ENCODE measurements around the gene IFI44.
A peak's percentile ranks its signal among the peaks of the same experiment; 100 is the strongest.

IFI44 gene, protein sequence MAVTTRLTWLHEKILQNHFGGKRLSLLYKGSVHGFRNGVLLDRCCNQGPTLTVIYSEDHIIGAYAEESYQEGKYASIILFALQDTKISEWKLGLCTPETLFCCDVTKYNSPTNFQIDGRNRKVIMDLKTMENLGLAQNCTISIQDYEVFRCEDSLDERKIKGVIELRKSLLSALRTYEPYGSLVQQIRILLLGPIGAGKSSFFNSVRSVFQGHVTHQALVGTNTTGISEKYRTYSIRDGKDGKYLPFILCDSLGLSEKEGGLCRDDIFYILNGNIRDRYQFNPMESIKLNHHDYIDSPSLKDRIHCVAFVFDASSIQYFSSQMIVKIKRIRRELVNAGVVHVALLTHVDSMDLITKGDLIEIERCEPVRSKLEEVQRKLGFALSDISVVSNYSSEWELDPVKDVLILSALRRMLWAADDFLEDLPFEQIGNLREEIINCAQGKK

GRCh38 chr1:78649628-78650027 is at the start of gene IFI44:
IFI44 (plus strand) TSS chr1:78649831; CDS start chr1:78650196, 365 bp downstream.
- DNase-seq, result peak; percentile 61

- DNase-seq, result no peak
These were observed 48.6 kb upstream of the IFI44 start for GRCh38 chr1:78601068-78601467.

- DNase-seq, result no peak
These were observed 46.4 kb upstream of the IFI44 start for GRCh38 chr1:78603206-78603605.

- DNase-seq, result no peak
These were observed 45.0 kb upstream of the IFI44 start for GRCh38 chr1:78604643-78605042.

GRCh38 chr1:78606274-78606673 is 43.4 kb upstream of the IFI44 start:
- DNase-seq, result no peak

- no peak for DNase-seq
These were observed 42.2 kb upstream of the IFI44 start for GRCh38 chr1:78607334-78607927.

GRCh38 chr1:78607944-78608343 is 41.7 kb upstream of the IFI44 start:
- no peak for DNase-seq

DNA sequence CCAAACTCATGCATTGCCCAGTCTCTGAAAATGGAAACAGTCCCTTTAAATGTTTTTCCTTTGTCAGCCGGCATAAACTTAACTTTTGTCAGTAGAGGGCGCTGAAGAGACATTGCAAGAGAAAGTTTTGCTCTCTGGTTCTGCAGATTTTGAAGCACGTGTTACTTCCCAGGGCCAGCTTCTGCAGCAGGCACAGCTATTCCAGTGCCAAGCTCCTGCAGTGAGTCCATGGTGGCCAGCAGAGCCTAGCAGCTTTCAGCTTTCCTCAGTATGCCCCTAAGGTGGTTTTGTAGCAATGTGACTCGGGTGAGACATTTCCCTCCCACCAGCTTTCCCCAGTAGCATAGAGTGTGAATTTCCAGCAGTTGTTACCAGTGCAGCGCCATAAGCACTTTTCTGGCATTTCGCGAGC is 32.0 kb upstream of the IFI44 start:
- peak; percentile 27 for DNase-seq

GRCh38 chr1:78619032-78619431 is 30.6 kb upstream of the IFI44 start:
- DNase-seq, result no peak

DNA sequence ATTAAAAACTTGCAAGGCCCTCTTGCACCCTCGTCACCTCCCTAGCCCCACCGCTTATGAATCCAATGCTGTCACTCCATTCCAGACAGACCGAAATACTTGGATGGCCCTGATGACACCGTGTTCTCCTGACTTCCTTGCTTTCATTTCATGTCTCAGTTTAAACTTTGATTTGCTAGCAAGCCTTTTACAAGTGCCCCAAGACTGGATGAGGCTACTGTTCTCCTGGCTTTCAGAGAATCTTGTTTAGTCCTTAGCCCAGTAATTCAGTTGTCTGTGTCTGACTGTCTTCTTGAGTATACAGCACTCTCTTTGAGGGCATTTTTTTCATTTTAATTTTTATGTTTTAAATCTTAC is 30.2 kb upstream of the IFI44 start:
- no peak for DNase-seq

DNA sequence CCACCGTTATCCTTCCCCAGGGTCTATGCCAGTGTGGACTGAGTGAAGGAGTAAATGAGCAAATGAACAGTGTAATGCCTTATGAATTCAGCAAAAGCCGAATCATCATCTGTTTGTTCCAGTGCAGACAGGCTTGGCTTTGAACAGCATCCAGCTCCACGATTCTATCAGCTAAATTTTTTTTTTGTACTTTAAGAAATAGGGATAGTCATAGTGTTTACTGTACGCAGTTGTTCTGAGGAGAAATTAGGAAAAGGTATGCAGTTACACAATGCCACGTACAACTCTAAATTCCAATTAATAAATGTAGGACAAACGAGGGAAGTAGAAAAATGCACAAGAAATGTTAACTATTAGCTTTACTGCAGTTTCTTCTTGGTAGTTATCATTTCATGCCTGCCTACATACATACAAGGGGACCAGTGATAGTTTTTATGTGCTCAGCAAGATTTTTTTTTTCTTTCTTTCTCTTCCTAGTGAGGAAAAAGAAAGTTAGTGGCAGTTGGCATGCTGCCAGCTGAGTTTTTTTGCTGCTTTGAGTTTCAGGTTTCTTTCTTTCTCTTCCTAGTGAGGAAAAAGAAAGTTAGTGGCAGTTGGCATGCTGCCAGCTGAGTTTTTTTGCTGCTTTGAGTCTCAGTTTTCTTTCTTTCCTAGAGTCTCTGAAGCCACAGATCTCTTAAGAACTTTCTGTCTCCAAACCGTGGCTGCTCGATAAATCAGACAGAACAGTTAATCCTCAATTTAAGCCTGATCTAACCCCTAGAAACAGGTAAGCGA is 29.6 kb upstream of the IFI44 start, which contains the start of gene IFI44L:
IFI44L (plus strand) TSS at position 646 of the 777 bp plus-strand sequence. CDS start 7,468 bp downstream, outside the sequence.
- DNase-seq, result no peak

DNA sequence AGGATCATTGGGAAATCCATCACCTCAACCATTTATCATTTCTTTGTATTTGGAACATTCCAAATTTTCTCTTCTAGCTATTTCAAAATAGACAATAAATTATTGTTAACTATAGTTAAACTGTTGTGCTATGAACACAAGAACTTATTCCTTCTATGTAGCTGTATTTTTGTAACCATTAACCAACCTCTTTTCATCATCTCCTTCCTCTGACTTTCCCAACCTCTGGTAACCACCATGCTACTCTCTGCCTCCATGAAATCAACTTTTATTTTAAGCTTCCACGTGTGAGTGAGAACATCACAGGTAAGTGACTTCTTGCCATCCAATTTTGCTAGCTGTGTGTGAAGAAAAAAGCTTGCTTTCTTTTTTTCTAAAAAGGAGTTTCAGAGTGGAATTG is 29.0 kb upstream of the IFI44 start:
- no peak for DNase-seq

GRCh38 chr1:78622548-78622947 is 27.1 kb upstream of the IFI44 start:
- DNase-seq, result no peak

- no peak for DNase-seq
These were observed 25.6 kb upstream of the IFI44 start for GRCh38 chr1:78624035-78624434.

DNA sequence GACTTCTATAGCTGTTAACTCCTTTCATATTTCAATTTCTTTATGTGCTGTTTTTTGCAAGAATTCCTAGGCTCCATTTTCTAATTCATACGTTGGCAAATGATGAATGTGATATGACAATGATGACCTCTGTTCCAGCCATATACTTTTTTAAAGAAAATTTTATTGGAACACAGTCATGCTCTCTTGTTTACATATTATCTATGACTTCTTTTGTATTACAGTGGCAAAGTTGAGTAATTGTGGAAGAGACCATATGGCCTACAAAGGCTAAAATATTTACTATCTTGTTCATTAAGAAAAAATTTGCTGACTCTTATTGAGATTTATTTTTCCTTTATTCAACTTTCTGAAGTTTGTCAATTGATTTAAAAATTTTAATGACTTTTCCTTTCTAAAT is 22.3 kb upstream of the IFI44 start:
- DNase-seq, result no peak

DNA sequence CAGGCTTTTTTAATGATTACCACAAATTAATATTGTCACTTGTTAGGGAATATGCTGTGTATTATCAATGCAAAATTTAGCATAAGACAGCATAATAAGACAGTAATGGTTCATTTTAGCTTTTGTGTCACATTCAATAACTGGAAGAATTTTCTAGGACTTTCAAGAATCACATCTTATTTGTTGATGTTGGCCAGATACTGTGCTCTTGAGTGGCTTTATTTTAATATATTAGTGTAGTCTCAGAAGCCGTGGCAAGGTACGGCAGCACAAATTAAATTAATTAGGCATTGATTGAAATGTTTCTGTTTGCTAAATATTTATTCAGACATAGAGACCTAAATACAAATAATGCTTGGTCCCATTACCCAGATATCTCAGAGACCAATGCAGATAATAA is 19.0 kb upstream of the IFI44 start:
- DNase-seq, result no peak

DNA sequence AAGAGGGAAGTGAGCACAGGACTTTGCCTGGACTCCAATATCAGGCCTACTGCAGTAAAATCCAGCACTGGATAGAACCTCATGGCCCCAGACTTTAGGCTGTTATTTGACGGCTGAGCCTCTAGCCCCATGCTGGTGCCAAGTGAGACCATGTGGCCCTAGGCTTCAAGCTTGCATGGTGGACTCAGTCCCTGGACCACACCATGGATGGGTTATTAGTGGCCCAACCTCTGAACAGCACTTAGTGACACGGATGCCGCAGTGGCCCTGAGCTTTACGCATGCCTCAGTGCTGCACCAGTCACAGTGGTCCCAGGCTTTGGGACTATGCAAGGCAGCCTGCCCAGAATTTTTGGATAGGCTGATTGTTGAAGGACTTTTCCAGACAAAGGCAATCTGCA is 16.4 kb upstream of the IFI44 start:
- DNase-seq, result no peak

- no peak for DNase-seq
These were observed 9.2 kb upstream of the IFI44 start for GRCh38 chr1:78640462-78640861.

DNA sequence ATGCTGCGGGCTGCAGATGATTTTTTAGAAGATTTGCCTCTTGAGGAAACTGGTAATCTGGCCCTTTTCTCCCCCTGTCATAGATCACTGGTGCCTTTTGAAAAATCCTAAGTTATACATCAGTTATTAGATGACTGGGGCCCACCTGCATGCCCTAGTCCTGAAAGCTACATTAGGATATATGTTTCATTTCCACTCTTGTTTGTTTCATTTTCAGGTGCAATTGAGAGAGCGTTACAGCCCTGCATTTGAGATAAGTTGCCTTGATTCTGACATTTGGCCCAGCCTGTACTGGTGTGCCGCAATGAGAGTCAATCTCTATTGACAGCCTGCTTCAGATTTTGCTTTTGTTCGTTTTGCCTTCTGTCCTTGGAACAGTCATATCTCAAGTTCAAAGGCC is 8.1 kb upstream of the IFI44 start:
- DNase-seq, result no peak

DNA sequence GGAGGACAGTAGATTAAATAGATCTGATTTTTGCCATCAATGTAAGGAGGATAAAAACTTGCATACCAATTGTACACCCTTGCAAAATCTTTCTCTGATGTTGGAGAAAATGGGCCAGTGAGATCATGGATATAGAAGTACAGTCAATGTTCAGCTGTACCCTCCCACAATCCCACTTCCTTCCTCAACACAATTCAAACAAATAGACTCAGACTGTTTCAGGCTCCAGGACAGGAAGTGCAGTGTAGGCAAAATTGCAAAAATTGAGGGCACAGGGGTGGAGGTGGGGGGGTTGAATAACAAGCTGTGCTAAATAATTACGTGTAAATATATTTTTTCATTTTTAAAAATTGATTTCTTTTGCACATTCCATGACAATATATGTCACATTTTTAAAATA is 3.9 kb upstream of the IFI44 start:
- no peak for DNase-seq

- DNase-seq, result no peak
These were observed 2.4 kb upstream of the IFI44 start for GRCh38 chr1:78647238-78647637.

DNA sequence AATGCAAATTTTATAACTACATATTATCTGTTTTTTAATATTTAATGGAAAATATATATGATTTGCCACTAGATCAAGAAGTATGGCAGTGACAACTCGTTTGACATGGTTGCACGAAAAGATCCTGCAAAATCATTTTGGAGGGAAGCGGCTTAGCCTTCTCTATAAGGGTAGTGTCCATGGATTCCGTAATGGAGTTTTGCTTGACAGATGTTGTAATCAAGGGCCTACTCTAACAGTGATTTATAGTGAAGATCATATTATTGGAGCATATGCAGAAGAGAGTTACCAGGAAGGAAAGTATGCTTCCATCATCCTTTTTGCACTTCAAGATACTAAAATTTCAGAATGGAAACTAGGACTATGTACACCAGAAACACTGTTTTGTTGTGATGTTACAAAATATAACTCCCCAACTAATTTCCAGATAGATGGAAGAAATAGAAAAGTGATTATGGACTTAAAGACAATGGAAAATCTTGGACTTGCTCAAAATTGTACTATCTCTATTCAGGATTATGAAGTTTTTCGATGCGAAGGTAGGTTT is 556 bp downstream of the IFI44 start:
- DNase-seq, result no peak

- peak; percentile 24 for DNase-seq
These were observed 1.6 kb downstream of the IFI44 start for GRCh38 chr1:78651241-78651640.

All from NCI-H2029 treated with DMSO at 0.1 percent for 48 hours (cell line).